ENCODE results near the gene PCDH19. TPM values are rescaled to one million over a fixed set of nuclear protein-coding genes. Genes with fewer than 3 reads are reported as not detected.

Gene PCDH19
- total and polyA plus RNA-seq, 2 of the 13 experiments (the other 11 are each of a cell fraction or from before 2014, with no cell fraction given), result 0.02 to 0.09 TPM

Other genes starting within 250 kb of the PCDH19 start
- not detected in 2 replicates for gene TNMD, start 174.7 kb upstream of the PCDH19 start, total RNA-seq (2016; rRNA removed; fragmentation: Illumina TruSeq; extraction: Trizol)
- gene TNMD, start 174.7 kb upstream of the PCDH19 start, polyA plus RNA-seq (2011; rRNA removed), result not detected in 2 replicates
- 78.4 and 133 TPM in 2 replicates for gene TSPAN6, start 226.5 kb upstream of the PCDH19 start, total RNA-seq (2016; rRNA removed; fragmentation: Illumina TruSeq; extraction: Trizol)
- gene TSPAN6, start 226.5 kb upstream of the PCDH19 start, polyA plus RNA-seq (2011; rRNA removed), result 51.2 and 78.9 TPM in 2 replicates
- gene SRPX2, start 233.9 kb upstream of the PCDH19 start, total RNA-seq (2016; rRNA removed; fragmentation: Illumina TruSeq; extraction: Trizol), result 1.5 and 1.6 TPM in 2 replicates
- gene SRPX2, start 233.9 kb upstream of the PCDH19 start, polyA plus RNA-seq (2011; rRNA removed), result 4.6 and 6.7 TPM in 2 replicates